T47D (cell line): ENCODE measurements around the gene ABI3BP.

Experiments used
- DNase-seq, 2 experiments: peaks; one replicate each; pipeline versions ENCODE4 v3.0.0 to v3.0.0-alpha.2; 2011 to 2012; ENCODE audit warnings: low read depth in 1 of 2, low spot score in 1 of 2
- JUND ChIP-seq: IDR thresholded peaks from 2 replicates; pipeline ENCODE4 v1.6.1; 2012; ENCODE audit warnings: low read depth
- in situ Hi-C: cut with HindIII; loops from 2 replicates; pipeline ENCODE4 v1.10.0; 2016; ENCODE audit warnings: low sequenced_read_pairs, low pct_unique_long_range_greater_than_20kb

Gene ABI3BP

DNA sequence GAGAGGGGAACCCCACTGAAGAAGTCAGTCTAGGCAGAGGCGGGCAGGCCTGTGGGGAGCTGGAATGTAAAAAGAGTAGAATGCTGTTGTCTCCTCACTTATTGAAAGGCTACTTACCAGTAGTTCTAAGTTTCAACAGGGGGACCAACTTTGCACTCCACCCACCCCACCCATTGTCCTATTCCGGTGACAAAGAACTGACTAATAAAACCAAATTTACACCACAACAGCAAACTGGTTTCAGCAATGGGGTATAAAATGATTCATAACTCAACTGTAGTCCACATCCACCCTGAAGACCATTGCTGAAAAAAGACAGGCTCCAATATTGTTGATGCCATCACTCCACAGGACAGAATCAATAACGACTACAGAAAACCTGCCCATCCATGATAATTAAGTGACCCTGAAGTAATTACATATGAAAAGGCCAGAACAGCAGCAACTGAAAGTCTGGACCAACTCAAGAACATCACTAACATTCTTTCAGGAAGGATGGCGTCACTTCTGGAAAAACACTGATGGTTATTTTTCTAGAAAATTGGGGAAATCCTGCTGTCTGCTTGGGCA lies 80.2 kb downstream of the ABI3BP start:
- TF ChIP-seq JUND: no peak
- DNase-seq: no peak
- in situ Hi-C loops: no loop called here

DNA sequence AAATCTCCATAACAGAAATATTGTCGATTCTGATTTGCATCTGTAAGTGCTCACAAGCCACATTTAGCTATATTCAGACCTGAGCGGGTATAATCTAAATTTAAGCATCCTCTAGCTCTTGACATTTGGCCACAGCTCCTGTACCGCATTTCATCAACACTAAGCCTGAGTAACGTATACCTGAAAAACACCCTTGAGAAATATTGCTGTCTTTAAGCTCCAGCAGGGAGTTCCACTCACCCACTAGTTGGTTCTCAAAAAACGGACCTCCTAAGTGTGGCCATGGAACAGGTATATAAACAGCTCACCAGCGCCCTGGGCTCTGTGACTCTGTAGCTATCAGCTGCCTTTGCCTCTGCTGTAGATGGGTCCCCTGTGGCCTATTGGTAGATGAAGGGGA lies 80.7 kb downstream of the ABI3BP start:
- in situ Hi-C loops: no loop called here
- DNase-seq: no peak
- no peak for TF ChIP-seq JUND

DNA sequence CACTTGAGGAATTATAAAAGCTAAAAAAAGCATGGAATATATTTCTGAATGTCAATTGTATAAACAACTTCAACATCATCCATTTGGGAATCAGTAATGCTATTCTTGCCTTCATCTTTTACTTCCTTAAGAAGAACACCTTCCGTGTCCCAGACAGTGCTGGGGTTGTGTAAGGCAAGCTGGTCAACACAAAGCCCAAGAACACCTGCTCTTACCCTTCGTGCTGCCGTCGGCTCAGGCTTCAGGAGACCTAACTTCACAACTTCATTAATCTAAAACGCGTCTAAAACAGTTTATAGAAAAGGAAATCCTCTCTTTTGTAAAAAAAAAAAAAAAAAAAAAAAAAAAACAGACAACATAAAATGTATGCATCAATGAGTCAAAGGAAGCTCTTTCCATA lies 81.3 kb downstream of the ABI3BP start:
- no peak for DNase-seq
- in situ Hi-C loops: no loop called here
- TF ChIP-seq JUND: no peak

DNA sequence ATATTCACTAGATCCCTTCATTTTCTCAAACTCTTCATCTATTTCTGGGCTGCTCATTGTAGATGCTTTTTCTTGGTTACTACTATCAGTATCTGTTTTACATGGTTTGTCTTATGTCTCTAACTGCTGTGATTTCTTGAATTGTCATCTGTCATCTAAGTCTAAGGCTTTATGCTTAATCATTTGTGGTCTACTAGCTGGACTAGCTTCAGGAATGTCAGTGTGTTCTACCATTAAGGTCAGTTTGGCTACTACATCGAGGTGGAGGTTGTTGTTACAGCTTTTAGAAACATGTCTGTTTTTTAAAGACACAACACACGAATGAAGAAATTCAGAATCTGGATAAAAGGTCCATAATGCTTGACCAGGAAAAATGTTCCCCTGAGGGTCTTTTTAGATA lies 82.2 kb downstream of the ABI3BP start:
- TF ChIP-seq JUND: no peak
- DNase-seq: no peak
- in situ Hi-C loops: no loop called here

DNA sequence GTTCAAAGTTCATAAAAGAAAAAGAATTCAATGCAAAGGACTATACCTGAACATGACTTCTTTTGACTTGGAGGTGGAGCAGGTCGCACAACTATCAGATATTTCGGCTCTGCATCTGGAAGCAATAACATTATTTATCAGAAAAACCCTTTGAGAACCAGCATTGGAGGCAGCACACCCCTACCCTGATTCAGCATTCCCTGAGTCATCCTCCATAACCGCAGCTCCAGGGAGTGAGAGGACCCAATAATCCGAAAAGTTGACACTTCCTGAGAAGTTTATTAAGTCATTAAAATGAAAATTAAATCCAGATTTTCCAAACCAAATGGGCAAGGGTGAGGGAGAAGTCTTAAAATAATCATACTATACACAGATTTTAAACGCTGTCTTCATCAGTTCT lies 90.6 kb downstream of the ABI3BP start:
- in situ Hi-C loops: no loop called here
- no peak for DNase-seq
- no peak for TF ChIP-seq JUND

DNA sequence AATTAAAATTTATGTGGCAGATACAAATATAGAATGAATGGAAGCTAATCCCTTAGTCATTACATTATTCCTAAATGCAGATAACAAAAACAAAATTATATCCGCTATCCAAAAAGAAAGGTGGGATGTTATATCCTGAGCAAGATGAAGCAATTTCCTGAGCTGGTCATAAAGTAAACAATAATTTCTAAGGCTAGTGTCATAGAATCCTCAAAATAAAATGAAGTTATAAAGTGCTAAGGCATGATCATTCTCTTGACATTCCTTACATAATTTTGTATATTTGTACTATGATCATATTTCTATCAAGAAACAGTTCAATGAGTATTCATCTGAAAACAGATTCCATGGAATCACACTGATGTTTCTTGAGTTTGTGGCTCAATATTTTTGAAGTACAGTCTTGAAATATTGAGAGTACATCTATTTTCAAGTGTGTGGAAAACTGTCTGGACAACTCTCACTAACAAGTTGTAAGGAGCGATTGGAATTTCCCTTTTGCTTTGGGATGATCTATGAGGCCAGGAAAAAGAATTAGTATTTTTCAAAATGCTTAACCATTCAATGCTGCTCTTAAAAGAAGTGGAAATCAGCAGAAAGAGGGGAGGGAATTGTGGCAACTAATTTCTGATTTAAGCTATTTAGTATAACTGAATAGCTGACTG lies 92.4 kb downstream of the ABI3BP start:
- in situ Hi-C loops: no loop called here
- no peak for DNase-seq
- no peak for TF ChIP-seq JUND

DNA sequence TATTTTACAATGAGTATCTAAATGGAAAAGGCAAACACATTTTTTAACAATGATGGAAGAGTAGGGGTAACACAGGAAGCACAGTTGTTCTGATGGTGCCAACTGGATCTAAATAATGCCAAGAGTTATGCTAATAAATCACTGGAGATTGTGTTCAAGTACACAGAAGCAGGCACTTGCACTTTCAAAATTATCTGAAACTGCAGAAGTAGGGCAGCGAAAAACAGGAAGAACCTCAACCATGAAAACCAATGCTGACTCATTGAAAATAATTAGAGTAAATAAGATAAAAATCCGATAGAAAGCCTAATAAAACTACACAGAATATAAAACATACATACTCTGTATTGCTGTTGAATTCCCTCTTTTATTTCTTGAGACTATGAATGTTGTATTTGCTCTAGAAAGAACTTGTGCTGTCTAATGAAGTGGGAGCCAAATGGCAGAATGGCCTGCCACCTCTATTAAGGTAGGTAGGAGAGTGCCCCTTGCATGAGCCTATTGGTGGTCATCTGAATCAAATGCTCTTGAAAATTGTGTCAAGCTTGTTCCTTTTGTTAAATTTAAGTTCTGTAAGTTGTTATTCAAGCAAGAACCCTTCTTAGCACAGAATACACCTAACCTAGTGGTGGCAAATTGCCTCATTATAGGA lies 93.7 kb downstream of the ABI3BP start:
- in situ Hi-C loops: no loop called here
- peak; percentile 62; the same call in 1 of the 2 replicates for TF ChIP-seq JUND
- peak in 1 of 2 experiments; percentile 5 for DNase-seq

DNA sequence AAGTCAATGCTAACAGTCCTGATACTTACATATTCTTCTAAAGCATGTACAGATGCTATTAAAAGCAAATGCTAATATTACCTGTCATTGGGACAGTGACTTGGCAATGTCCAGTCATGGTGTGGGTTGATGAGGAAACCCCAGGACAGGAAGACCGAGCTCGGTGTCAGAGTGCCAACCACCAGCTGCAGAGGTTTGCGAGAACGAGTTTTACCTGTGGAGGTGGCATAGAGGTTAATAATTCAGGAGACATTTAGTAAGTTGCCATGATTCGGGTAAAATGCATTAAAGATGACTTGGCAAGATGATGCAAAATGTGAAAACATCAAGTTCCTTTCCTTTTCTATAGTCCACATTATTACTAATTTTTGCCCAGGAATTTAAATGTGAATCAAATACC lies 94.5 kb downstream of the ABI3BP start:
- in situ Hi-C loops: no loop called here
- TF ChIP-seq JUND: no peak
- no peak for DNase-seq

DNA sequence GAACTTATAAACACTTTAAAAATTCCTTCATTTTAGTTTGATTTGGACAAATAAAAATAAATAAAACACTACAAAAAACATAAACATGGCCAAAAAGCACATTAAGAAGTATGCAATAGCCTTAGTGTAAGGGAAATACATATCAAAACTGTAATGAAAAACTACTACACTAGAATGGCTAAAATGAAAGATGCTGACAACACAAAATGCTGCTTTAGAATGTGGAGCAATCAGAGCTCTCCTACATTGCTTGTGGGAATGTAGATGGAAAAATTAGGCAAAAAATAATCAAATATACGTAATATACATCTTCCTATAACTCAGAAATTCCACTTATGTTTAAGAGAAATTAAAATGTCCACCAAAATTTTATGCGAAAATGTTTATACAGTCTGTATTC lies 96.2 kb downstream of the ABI3BP start:
- TF ChIP-seq JUND: no peak
- in situ Hi-C loops: no loop called here
- DNase-seq: no peak

DNA sequence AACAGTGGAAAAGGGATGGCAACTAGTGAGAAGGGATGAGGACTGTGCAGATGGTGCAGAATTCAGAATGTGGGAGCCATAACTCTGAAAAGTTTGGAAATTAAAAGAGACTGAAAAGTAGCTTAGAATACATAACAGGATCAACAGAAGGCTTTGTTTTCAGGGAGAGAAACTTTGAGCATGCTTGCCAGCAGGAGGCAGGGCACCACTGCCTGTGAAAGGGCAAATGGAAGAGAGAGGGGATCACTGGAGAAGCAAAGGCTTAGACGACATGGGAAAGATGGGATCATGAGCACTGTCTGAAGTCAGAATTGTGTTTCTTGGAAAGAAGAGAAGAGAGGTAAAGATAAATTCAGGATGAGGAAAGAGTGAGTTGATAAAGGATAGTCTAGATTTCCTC lies 99.6 kb downstream of the ABI3BP start:
- in situ Hi-C loops: no loop called here
- TF ChIP-seq JUND: no peak
- peak in 1 of 2 experiments; percentile 25 for DNase-seq

DNA sequence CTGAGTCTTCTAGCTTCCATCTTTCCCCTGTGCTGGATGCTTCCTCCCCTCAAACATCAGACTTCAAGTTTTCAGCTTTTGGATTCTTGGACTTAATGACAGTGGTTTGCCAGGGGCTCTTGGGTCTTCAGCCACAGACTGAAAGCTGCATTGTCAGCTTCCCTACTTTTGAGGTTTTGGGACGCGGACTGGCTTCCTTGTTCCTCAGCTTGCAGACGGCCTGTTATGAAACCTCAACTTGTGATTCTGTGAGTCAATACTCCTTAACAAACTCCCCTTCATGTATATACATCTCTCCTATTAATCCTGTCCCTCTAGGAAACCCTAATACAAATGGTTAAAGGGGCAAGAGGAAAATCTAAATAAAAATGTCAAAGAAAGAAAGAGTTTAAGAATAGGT lies 100.1 kb downstream of the ABI3BP start:
- no peak for TF ChIP-seq JUND
- no peak for DNase-seq
- in situ Hi-C loops: no loop called here

DNA sequence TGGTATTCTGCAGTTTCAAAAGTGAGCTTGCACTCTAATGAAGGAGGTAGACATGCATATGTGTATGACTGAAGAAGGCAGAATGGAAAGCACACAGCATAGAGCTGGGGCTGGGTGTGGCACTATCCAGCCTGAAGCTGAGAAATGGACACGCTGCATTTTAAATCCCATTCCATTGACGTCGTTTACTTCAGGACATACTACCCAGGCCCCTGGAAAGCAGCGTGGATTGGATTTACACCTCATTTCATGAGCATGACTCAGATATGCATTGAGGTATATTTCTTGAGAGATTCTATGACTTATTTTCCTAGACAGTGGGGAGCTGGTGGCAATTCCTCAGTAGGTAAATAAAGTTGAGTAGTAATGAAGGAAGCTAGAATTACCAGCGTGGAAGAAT lies 101.4 kb downstream of the ABI3BP start:
- no peak for TF ChIP-seq JUND
- in situ Hi-C loops: no loop called here
- DNase-seq: no peak

DNA sequence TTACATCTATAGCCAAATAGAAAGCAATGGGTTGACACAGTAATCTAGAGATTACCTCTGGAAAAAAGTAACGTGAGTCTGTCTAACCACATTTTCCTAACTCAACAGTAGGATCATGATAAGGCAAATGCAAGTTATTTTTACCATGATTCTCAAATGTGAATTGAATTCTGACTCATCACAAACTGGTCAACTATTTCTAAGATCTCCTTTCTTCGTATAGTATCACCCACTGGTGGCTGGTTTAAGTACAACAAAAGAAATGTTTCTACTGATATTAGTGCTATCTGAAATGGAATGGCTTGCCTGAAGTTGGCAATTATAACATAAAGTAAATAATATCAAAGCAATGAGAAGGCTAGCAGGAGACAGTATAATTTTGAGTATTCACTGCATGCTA lies 102.2 kb downstream of the ABI3BP start:
- no peak for TF ChIP-seq JUND
- no peak for DNase-seq
- in situ Hi-C loops: no loop called here
